Transverse colon (tissue), 4 donors: ENCODE measurements around the gene BBX. TPM values are rescaled to one million over a fixed set of nuclear protein-coding genes. Genes with fewer than 3 reads are reported as not detected.

Experiments
- DNase-seq: peaks from one replicate; pipeline ENCODE4 v3.0.0-alpha.2; 2019
- H3K27ac ChIP-seq, 4 donors: fragments of 200-600 bp; sonication (generic); 2 replicates each; pipeline ENCODE4 v1.5.1; 2016 to 2018; ENCODE audit warnings: inconsistent platforms in 4 of 4
- H3K27me3 ChIP-seq: fragments of 200-600 bp; sonication (generic); 2 replicates; pipeline ENCODE4 v1.5.1; 2017; ENCODE audit warnings: inconsistent platforms
- H3K36me3 ChIP-seq, 4 donors: fragments of 200-600 bp; sonication (generic); 2 replicates each; pipeline ENCODE4 v1.5.1; 2017 to 2019; ENCODE audit warnings: inconsistent platforms in 4 of 4
- H3K4me1 ChIP-seq, 4 donors: fragments of 200-600 bp; sonication (generic); 2 replicates each; pipeline ENCODE4 v1.5.1; 2017 to 2020; ENCODE audit warnings: inconsistent platforms in 4 of 4
- H3K4me3 ChIP-seq, 4 donors: fragments of 200-600 bp; sonication (generic); 1 replicate in 1 of 4; 2 replicates in 3 of 4; pipeline versions ENCODE4 v1.5.1 to v1.6.1; 2017 to 2019; ENCODE audit warnings: inconsistent platforms in 4 of 4
- H3K9me3 ChIP-seq, 2 donors: fragments of 200-600 bp; sonication (generic); 2 replicates each; pipeline ENCODE4 v1.5.1; 2017 to 2019; ENCODE audit warnings: inconsistent platforms in 2 of 2
- CTCF ChIP-seq, 5 experiments: fragments of 200-600 bp in 3 of 5; fragments of 450-650 bp in 2 of 5; sonication (generic) in 3 of 5; IDR thresholded peaks; 1 replicate in 2 of 5; 2 replicates in 3 of 5; pipeline ENCODE4 v1.5.1; 2016 to 2017; ENCODE audit warnings: antibody characterized with exemption in 5 of 5, inconsistent platforms in 3 of 5, mild to moderate bottlenecking in 2 of 5, moderate library complexity in 1 of 5
- EP300 ChIP-seq: sonication (generic); formaldehyde crosslinking; IDR thresholded peaks from one replicate; pipeline ENCODE4 v1.6.1; 2017; ENCODE audit warnings: antibody characterized with exemption, low read depth
- POLR2A ChIP-seq: fragments of 450-650 bp; IDR thresholded peaks from one replicate; pipeline ENCODE4 v1.6.1; 2016; ENCODE audit warnings: antibody characterized with exemption, mild to moderate bottlenecking, moderate library complexity
- POLR2AphosphoS5 ChIP-seq, 3 donors: sonication (generic); formaldehyde crosslinking; IDR thresholded peaks; one replicate each; pipeline ENCODE4 v1.6.1; 2016; ENCODE audit warnings: antibody characterized with exemption in 3 of 3
- WGBS, 2 donors: methylation state at CpG; one replicate each; pipeline ENCODE4 v1.1.5; 2018; ENCODE audit warnings: low coverage in 1 of 2; 5-methylcytosine and 5-hydroxymethylcytosine counted together
- in situ Hi-C, 4 donors: fragments of 200-750 bp; cut with MboI; loops; one replicate each; pipeline versions ENCODE4 v1.15.0 to v1.15.1; 2017; ENCODE audit warnings: low sequenced_read_pairs in 3 of 4, low pct_ligation_motif_present in 1 of 4, low pct_unique_long_range_greater_than_20kb in 1 of 4
- intact Hi-C: fragments of 100-400 bp; cut with DNase I; formaldehyde crosslinking; loops from one replicate; pipeline ENCODE4 v1.15.1; 2023; ENCODE audit warnings: low total_unique reads
- total RNA-seq, 4 donors: library from RNA; depleted of rRNA; stranded (reverse); fragments of >200 nt; gene quantifications; one replicate each; pipeline ENCODE4 v1.1.0, GENCODE V29; 2016

Gene BBX
- total RNA-seq, 4 donors from 2014 or later: 22.5 to 39.6 (median 33.1) TPM

GRCh38 chr3:107756649-107757048 lies 233.9 kb downstream of the BBX start:
- intact Hi-C loops: no loop called here
- Histone ChIP-seq H3K4me1 (no peaks in the 10 kb centered on the region), H3K36me3 (no peaks in the 10 kb centered on the region), H3K9me3 (no peaks in the 10 kb centered on the region), H3K4me3 (no peak overlapping the region), H3K27ac (no peak overlapping the region), H3K27me3 (no peaks in the 10 kb centered on the region)
- TF ChIP-seq POLR2A (no peak), EP300 (no peak), POLR2AphosphoS5 (IDR thresholded peaks at IDR 0.05) (no peak), CTCF (IDR thresholded peaks at IDR 0.05) (no peak)
- in situ Hi-C loops: no loop called here
- 74 to 81% methylated on average over 2 of the region's 2 CpGs for WGBS, 2 donors
- DNase-seq: no peak

GRCh38 chr3:107757140-107757539 lies 234.4 kb downstream of the BBX start:
- no peak overlapping the region for H3K4me3 ChIP-seq
- 84 to 92% methylated on average over 2 of the region's 2 CpGs for WGBS, 2 donors

GRCh38 chr3:107760144-107760543 lies 237.4 kb downstream of the BBX start:
- H3K27me3 ChIP-seq: no peaks in the 10 kb centered on the region
- TF ChIP-seq POLR2AphosphoS5 (IDR thresholded peaks at IDR 0.05) (no peak), EP300 (no peak), CTCF (IDR thresholded peaks at IDR 0.05) (no peak), POLR2A (no peak)
- H3K4me1 ChIP-seq: no peaks in the 10 kb centered on the region
- H3K36me3 ChIP-seq: no peaks in the 10 kb centered on the region
- H3K27ac ChIP-seq: no peak overlapping the region
- H3K4me3 ChIP-seq: no peak overlapping the region
- no peaks in the 10 kb centered on the region for H3K9me3 ChIP-seq
- DNase-seq: no peak
- in situ Hi-C loops: no loop called here
- intact Hi-C loops: no loop called here

More at GRCh38 chr3:107757140-107757539, 234.4 kb downstream of the BBX start:
- Histone ChIP-seq H3K9me3 (no peaks in the 10 kb centered on the region), H3K4me1 (no peaks in the 10 kb centered on the region), H3K27me3 (no peaks in the 10 kb centered on the region), H3K36me3 (no peaks in the 10 kb centered on the region), H3K27ac (no peak overlapping the region)
- intact Hi-C loops: no loop called here
- DNase-seq: no peak
- no peak for TF ChIP-seq POLR2A
- TF ChIP-seq POLR2AphosphoS5 (IDR thresholded peaks at IDR 0.05): no peak
- TF ChIP-seq EP300: no peak
- no peak for TF ChIP-seq CTCF (IDR thresholded peaks at IDR 0.05)
- in situ Hi-C loops: no loop called here

- H3K27ac ChIP-seq: no peak overlapping the region
- in situ Hi-C loops (no loop called here), intact Hi-C loops (no loop called here)
- 80 to 100% methylated on average over 1 to 2 of the region's 2 CpGs for WGBS, 2 donors
- H3K4me1 ChIP-seq: no peaks in the 10 kb centered on the region
- no peak for DNase-seq
- no peaks in the 10 kb centered on the region for H3K27me3 ChIP-seq
- no peaks in the 10 kb centered on the region for H3K36me3 ChIP-seq
- H3K4me3 ChIP-seq: no peak overlapping the region
- TF ChIP-seq CTCF (IDR thresholded peaks at IDR 0.05): no peak
- no peak for TF ChIP-seq EP300
- TF ChIP-seq POLR2AphosphoS5 (IDR thresholded peaks at IDR 0.05): no peak
- TF ChIP-seq POLR2A: no peak
- H3K9me3 ChIP-seq: no peaks in the 10 kb centered on the region
Measured at GRCh38 chr3:107761391-107761790, 238.6 kb downstream of the BBX start.
